ENCODE results near the gene OR56A1. TPM values are rescaled to one million over a fixed set of nuclear protein-coding genes. Genes with fewer than 3 reads are reported as not detected.

Gene OR56A1
- total RNA-seq, 1 donor from 2014 or later = not detected

- intact Hi-C loops (cut with micrococcal nuclease) = loop anchor here (1.0 kb wide), 1 partner anchor 371 kb away; no protein-coding TSS in a partner anchor
Measured at GRCh38 chr11:5992150-5992549, 38.4 kb downstream of the OR56A1 start.

DNA sequence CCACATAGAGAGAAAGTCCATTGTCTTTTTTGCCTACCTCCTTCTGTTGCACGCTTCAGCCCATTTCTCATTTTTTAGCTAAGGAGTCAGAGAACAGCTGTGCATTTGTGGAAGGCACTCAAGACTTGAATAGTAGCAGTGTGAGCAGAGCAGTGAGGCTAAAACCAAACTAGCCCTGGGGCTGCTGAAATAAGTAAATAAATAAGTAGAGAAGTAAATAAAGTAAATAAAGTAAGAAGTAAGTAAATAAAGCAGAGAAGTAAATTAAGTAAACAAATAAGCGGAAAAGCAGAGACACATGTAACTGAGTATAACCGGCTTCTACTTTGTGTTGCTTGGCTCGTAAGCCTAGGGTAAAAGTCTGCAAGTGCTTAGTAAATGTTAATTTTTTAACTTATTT lies 41.4 kb downstream of the OR56A1 start:
- intact Hi-C loops (cut with micrococcal nuclease) = no loop called here

DNA sequence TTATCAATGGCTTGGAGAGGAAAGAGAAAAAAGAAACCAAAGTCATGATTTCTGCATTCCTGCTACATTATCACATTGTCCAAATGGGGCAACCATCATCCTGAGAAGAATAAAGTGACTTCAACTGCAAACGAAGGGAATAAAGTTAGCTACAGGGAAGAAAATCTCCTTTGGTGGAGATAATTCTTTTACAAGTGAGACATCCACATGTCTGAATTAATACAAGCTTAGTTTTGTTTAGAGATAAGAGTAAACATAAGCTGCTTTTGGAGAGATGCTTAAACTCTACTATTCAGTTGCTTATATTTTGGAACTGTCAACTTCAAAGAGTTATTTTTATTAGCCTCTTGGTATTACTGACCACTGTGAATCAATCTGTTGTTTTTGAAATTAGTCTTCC lies 43.7 kb downstream of the OR56A1 start, which contains the start of gene OR52L1:
Gene OR52L1 (minus strand): TSS at position 101 of the 400 bp plus-strand sequence. CDS start 55 bp downstream, at position 46.
- intact Hi-C loops (cut with micrococcal nuclease) = no loop called here

DNA sequence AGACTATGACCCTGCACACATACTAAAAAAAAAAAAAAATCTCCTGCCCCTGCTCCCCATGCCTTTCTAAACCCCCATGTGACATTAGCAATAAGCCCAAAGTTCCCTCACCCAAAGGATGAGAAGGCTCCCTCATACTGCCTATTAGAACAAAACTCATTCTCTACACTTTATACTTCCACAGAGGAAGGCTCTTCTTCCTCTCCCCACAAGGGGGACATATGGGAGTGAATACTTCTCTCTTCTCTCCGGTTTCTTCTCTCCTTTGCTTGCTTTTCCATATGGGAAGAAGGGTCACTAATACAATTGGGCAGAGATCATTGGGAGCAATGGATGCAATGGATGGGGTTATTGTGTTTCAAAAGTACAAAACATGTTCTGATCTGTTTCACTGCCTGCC lies 47.1 kb downstream of the OR56A1 start:
- intact Hi-C loops (cut with micrococcal nuclease) = no loop called here

DNA sequence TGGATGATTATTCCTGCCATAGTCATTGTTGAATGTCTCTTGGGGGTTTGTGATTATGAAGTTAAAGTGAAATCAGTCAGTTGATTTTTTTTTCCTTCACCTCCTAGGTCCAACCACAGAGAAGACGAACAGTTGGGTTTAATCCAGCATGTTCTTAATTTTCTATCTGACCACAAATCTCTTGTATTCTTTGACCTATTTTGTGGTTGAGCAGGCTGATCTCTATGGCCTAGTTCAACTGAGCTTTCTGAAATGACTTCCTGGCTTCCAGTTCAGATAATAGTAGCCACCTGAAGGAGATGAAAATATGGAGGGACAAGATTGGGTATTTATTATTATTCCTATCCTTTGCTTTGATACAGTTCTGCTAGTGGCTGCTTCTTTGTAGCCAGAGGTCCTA lies 57.0 kb downstream of the OR56A1 start:
- intact Hi-C loops (cut with micrococcal nuclease) = no loop called here

Other genes with a start within 250 kb of the OR56A1 start
- not detected in 2 replicates for gene OR52N5, start 247.4 kb downstream of the OR56A1 start, total RNA-seq
- gene OR52N1, start 239.5 kb downstream of the OR56A1 start, total RNA-seq = not detected in 2 replicates
- gene OR52N2, start 221.8 kb downstream of the OR56A1 start, total RNA-seq = not detected in 2 replicates
- gene OR52E6, start 188.9 kb downstream of the OR56A1 start, total RNA-seq = not detected in 2 replicates
- not detected in 2 replicates for gene OR52E8, start 173.1 kb downstream of the OR56A1 start, total RNA-seq
- gene OR52E4, start 150.1 kb downstream of the OR56A1 start, total RNA-seq = not detected in 2 replicates
- gene OR52E5, start 137.6 kb downstream of the OR56A1 start, total RNA-seq = not detected in 2 replicates
- not detected in 2 replicates for gene OR56A3, start 88.5 kb downstream of the OR56A1 start, total RNA-seq
- gene OR56A5, start 62.3 kb downstream of the OR56A1 start, total RNA-seq = not detected in 2 replicates
- gene OR52L1, start 43.8 kb downstream of the OR56A1 start, total RNA-seq = not detected in 2 replicates
- gene OR56A4, start 23.8 kb downstream of the OR56A1 start, total RNA-seq = not detected in 2 replicates
- gene OR56B4, start 76.9 kb upstream of the OR56A1 start, total RNA-seq = not detected in 2 replicates
- gene OR52B2, start 139.6 kb upstream of the OR56A1 start, total RNA-seq = not detected in 2 replicates
- gene OR52W1, start 168.5 kb upstream of the OR56A1 start, total RNA-seq = not detected in 2 replicates
- not detected in 2 replicates for gene C11orf42, start 174.8 kb upstream of the OR56A1 start, total RNA-seq
- gene FHIP1B, start 203.9 kb upstream of the OR56A1 start, total RNA-seq = 24.9 and 26.1 TPM in 2 replicates
- 0.15 TPM in 1 of 2 replicates, not detected in the other for gene CNGA4, start 208.3 kb upstream of the OR56A1 start, total RNA-seq
- not detected in 2 replicates for gene CCKBR, start 229.1 kb upstream of the OR56A1 start, total RNA-seq